ENCODE results near the gene PGAM4.
"Not testable (repeated sequence)": the region's sequence is repeated elsewhere in the genome, so short reads cannot be mapped to it uniquely, and the experiment has no call there.

Gene PGAM4

DNA sequence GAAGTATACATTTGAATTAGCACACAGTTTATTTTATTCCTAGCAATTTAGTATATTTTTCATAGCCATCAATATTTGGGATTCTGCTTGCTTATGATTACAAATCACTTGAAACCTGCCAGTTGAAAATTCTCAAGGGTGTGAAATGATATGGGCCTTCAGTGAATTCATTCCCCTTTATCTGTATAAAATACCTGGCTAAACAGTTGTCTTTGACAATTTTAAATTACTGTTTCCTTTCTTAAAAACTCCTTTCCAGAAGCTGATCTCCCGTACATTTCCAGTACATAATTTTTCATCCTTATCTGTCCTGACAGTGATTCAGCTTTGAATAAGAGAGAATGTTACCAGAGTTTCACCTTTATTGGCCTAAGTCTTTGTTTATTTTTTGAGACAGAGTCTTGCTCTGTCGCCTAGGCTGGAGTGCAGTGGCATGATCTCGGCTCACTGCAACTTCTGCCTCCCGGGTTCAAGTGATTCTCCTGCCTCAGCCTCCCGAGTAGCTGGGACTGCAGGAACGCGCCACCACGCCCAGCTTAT is 45.0 kb downstream of the PGAM4 start:
- DNase-seq, result no peak

DNA sequence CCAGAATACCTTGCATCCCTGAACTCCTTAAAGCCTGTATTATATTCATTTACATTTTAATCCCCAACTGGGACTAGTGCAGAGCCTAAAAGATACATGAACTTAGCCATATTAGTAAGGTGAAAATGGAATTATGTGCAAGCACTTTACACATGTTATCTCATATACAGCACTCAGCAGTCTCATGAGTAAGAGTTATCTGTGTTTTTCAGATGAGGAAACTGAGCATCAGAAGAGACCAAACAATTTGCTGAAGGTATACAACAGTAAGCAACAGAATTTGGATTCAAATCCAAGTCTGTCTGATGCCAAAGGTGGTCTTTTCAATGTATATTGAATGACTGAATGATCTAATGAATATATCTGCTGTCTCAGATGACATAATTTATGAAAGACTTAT is 46.7 kb downstream of the PGAM4 start:
- no peak for DNase-seq

DNA sequence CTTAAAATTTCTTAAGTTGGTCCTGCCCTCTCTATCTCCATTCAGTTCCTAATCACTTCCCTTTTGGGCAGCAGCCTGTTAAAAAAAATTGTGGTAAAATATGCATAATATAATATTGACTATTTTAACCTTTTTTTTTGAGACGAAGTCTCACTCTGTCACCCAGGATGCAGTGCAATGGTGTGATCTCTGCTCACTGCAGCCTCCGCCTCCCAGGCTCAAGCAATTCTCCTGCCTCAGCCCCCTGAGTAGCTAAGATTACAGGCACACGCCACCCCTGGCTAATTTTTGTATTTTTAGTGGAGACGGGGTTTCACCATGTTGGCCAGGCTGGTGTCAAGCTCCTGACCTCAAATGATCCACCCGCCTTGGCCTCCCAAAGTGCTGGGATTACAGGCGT is 50.1 kb downstream of the PGAM4 start:
- not testable (repeated sequence) for DNase-seq

DNA sequence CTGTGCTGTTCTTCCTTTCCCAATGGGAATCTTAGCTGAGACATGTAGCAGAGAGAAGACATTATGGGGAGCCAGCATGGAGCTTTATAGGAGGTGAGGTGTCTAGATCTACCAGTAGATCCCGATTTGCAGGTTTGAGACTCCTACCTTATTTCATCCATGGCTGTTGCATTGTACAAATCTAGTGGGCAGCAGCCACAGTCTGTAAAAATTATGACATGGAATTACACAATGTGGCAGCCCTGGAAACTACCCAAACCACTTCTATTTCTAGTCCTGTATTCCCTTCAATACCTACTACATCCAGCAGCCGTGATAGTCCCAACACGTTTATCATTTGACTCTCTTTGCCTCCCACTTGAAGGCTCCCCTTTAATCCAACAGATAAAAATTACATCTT is 50.9 kb downstream of the PGAM4 start:
- DNase-seq, result peak; percentile 32 to 51 (median 43)

Measured in suppressor macrophage treated with lipopolysaccharide for 1 hour (primary cell).